ENCODE results near the gene WFDC1.

- TF ChIP-seq, protein P1, sequence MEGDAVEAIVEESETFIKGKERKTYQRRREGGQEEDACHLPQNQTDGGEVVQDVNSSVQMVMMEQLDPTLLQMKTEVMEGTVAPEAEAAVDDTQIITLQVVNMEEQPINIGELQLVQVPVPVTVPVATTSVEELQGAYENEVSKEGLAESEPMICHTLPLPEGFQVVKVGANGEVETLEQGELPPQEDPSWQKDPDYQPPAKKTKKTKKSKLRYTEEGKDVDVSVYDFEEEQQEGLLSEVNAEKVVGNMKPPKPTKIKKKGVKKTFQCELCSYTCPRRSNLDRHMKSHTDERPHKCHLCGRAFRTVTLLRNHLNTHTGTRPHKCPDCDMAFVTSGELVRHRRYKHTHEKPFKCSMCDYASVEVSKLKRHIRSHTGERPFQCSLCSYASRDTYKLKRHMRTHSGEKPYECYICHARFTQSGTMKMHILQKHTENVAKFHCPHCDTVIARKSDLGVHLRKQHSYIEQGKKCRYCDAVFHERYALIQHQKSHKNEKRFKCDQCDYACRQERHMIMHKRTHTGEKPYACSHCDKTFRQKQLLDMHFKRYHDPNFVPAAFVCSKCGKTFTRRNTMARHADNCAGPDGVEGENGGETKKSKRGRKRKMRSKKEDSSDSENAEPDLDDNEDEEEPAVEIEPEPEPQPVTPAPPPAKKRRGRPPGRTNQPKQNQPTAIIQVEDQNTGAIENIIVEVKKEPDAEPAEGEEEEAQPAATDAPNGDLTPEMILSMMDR (conservative IDR thresholded peaks at IDR 0.05 in 1 of 2, IDR thresholded peaks at IDR 0.05 in 1 of 2; ENCODE audit: low read depth in 1 of 2, low read length in 2 of 2): no peak
- no peak for TF ChIP-seq EZH2 (IDR thresholded peaks at IDR 0.05; ENCODE audit: low read length, missing control alignments)
These were observed 21.8 kb upstream of the WFDC1 start for GRCh38 chr16:84272740-84273320.
